Liver (tissue), 9 donors: ENCODE measurements around the gene BNC2. TPM values are rescaled to one million over a fixed set of nuclear protein-coding genes. Genes with fewer than 3 reads are reported as not detected.

Experiments used
- DNase-seq: peaks from one replicate; pipeline ENCODE4 v3.0.0-alpha.2; 2017; ENCODE audit warnings: low spot score
- H3K27ac ChIP-seq, 2 donors: one replicate each; pipeline ENCODE4 v1.7.0; 2013; ENCODE audit warnings: inconsistent platforms in 2 of 2, low read length in 2 of 2, control low read depth in 1 of 2, low read depth in 1 of 2, mild to moderate bottlenecking in 1 of 2
- H3K27me3 ChIP-seq, 4 donors: one replicate each; pipeline versions ENCODE4 v1.6.1 to v1.7.0; 2013; ENCODE audit warnings: low read length in 3 of 4, inconsistent platforms in 1 of 4, mild to moderate bottlenecking in 1 of 4, moderate library complexity in 1 of 4; ENCODE audit not compliant: control insufficient read depth in 4 of 4, insufficient read depth in 4 of 4
- H3K36me3 ChIP-seq, 4 donors: one replicate each; pipeline versions ENCODE4 v1.6.1 to v1.7.0; 2013; ENCODE audit warnings: low read length in 3 of 4, mild to moderate bottlenecking in 3 of 4, low read depth in 1 of 4, moderate library complexity in 1 of 4; ENCODE audit not compliant: control insufficient read depth in 4 of 4, insufficient read depth in 3 of 4
- H3K4me1 ChIP-seq, 4 donors: one replicate each; pipeline versions ENCODE4 v1.6.1 to v1.7.0; 2013; ENCODE audit warnings: low read length in 3 of 4, mild to moderate bottlenecking in 3 of 4, moderate library complexity in 1 of 4; ENCODE audit not compliant: control insufficient read depth in 4 of 4, insufficient read depth in 4 of 4
- H3K4me3 ChIP-seq, 3 donors: one replicate each; pipeline versions ENCODE4 v1.6.1 to v1.7.0; 2013; ENCODE audit warnings: low read length in 3 of 3, control low read depth in 1 of 3, low read depth in 1 of 3, mild to moderate bottlenecking in 1 of 3
- H3K9ac ChIP-seq, 2 donors: one replicate each; pipeline ENCODE4 v1.7.0; 2013; ENCODE audit warnings: low read length in 2 of 2, mild to moderate bottlenecking in 2 of 2, moderate library complexity in 2 of 2, control low read depth in 1 of 2, low read depth in 1 of 2
- H3K9me3 ChIP-seq, 4 donors: one replicate each; pipeline versions ENCODE4 v1.6.1 to v1.7.0; 2013; ENCODE audit warnings: low read length in 3 of 4; ENCODE audit not compliant: control insufficient read depth in 4 of 4
- EGR1 ChIP-seq, 2 donors: IDR thresholded peaks; 2 replicates each; pipeline ENCODE4 v1.6.1; 2016 to 2018; ENCODE audit warnings: antibody characterized with exemption in 2 of 2, low read depth in 2 of 2
- FOXA2 ChIP-seq: IDR thresholded peaks from 2 replicates; pipeline ENCODE4 v1.6.1; 2016; ENCODE audit warnings: antibody characterized with exemption
- GABPA ChIP-seq, 2 donors: IDR thresholded peaks in 1 of 2; conservative IDR thresholded peaks in 1 of 2; 2 replicates each; pipeline ENCODE4 v1.6.1; 2016; ENCODE audit warnings: antibody characterized with exemption in 2 of 2, mild to moderate bottlenecking in 1 of 2, moderate library complexity in 1 of 2
- HNF4G ChIP-seq: IDR thresholded peaks from 2 replicates; pipeline ENCODE4 v1.6.1; 2016; ENCODE audit warnings: antibody characterized with exemption
- JUND ChIP-seq, 2 donors: IDR thresholded peaks; 2 replicates each; pipeline ENCODE4 v1.6.1; 2016; ENCODE audit warnings: antibody characterized with exemption in 2 of 2
- NR2F2 ChIP-seq: IDR thresholded peaks from 2 replicates; pipeline ENCODE4 v1.6.1; 2016; ENCODE audit warnings: antibody characterized with exemption
- RAD21 ChIP-seq, 2 donors: IDR thresholded peaks; 2 replicates each; pipeline ENCODE4 v1.6.1; 2016; ENCODE audit warnings: antibody characterized with exemption in 2 of 2, mild to moderate bottlenecking in 2 of 2
- RXRA ChIP-seq, 2 donors: IDR thresholded peaks; 2 replicates each; pipeline ENCODE4 v1.6.1; 2017 to 2018; ENCODE audit warnings: antibody characterized with exemption in 2 of 2, mild to moderate bottlenecking in 1 of 2
- SP1 ChIP-seq: IDR thresholded peaks from 2 replicates; pipeline ENCODE4 v1.6.1; 2018; ENCODE audit warnings: antibody characterized with exemption, mild to moderate bottlenecking
- TAF1 ChIP-seq: conservative IDR thresholded peaks from 2 replicates; pipeline ENCODE4 v1.6.1; 2016; ENCODE audit warnings: antibody characterized with exemption, mild to moderate bottlenecking
- YY1 ChIP-seq: IDR thresholded peaks from 2 replicates; pipeline ENCODE4 v1.6.1; 2016; ENCODE audit warnings: antibody characterized with exemption, mild to moderate bottlenecking
- WGBS: extraction: QIAGEN DNeasy Blood & Tissue Kit; methylation state at CpG from one replicate; pipeline ENCODE4 v1.1.7; 2013; 5-methylcytosine and 5-hydroxymethylcytosine counted together
- polyA plus RNA-seq, 2 donors: library from polyadenylated mRNA; stranded (reverse) in 1 of 2; unstranded in 1 of 2; fragments of 200-250 nt in 1 of 2; fragments of >200 nt in 1 of 2; fragmentation: Nextera tagmentation in 1 of 2; extraction: Ambion mirVana in 1 of 2; gene quantifications; one replicate each; pipeline versions ENCODE4 v1.2.1 to v1.2.3, GENCODE V29; 2013 to 2015
- total RNA-seq, 2 donors: library from RNA; depleted of rRNA; stranded (reverse); fragments of >200 nt; gene quantifications; one replicate each; pipeline ENCODE4 v1.2.3, GENCODE V29; 2014
- TF ChIP-seq, protein P1 (sequence below): IDR thresholded peaks from 2 replicates; pipeline ENCODE4 v1.6.1; 2016; ENCODE audit warnings: antibody characterized with exemption, mild to moderate bottlenecking
- TF ChIP-seq, protein P2 (sequence below): IDR thresholded peaks from 2 replicates; pipeline ENCODE4 v1.6.1; 2016; ENCODE audit warnings: antibody characterized with exemption
- TF ChIP-seq, protein P3 (sequence below): IDR thresholded peaks from 2 replicates; pipeline ENCODE4 v1.6.1; 2016; ENCODE audit warnings: antibody characterized with exemption
- TF ChIP-seq, protein P4 (sequence below): fragments of 150-350 bp; IDR thresholded peaks from 2 replicates; pipeline ENCODE4 v1.5.1; 2017; ENCODE audit warnings: improper control_type of control experiment, low read depth, low read length; ENCODE audit not compliant: missing input control
- donor health status: healthy.
- donor health status: healthy.
- donor health status: healthy.
- donor health status: healthy.
- donor health status: healthy.

BNC2 gene
- total and polyA plus RNA-seq, 4 donors = 0.07 to 0.67 (median 0.08) TPM

DNA sequence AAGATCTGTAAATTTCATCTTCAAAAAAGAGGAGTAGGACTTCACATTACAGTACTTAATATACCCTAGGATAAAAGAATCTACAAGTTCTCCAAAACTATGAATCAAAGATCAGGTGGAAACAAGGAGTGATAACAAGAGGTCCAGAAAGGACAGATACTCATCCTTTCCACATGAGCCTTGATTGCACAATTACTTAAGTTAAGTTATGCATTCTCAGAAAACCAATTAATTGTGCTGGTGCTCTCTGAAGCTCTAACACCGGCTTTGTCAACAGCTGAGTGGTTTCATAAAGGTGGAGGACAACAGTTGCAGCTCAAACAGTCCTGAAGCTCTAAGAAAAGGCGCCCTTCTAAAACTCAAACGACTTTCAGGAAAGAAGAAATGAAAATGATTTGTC is 251.9 kb downstream of the BNC2 start:
- Histone ChIP-seq H3K4me1 (no peaks in the 10 kb centered on the region), H3K36me3 (no peaks in the 10 kb centered on the region), H3K27ac (no peak overlapping the region), H3K9me3 (no peaks in the 10 kb centered on the region), H3K9ac (no peak overlapping the region), H3K4me3 (no peak overlapping the region), H3K27me3 (no peaks in the 10 kb centered on the region)
- TF ChIP-seq, protein P1, sequence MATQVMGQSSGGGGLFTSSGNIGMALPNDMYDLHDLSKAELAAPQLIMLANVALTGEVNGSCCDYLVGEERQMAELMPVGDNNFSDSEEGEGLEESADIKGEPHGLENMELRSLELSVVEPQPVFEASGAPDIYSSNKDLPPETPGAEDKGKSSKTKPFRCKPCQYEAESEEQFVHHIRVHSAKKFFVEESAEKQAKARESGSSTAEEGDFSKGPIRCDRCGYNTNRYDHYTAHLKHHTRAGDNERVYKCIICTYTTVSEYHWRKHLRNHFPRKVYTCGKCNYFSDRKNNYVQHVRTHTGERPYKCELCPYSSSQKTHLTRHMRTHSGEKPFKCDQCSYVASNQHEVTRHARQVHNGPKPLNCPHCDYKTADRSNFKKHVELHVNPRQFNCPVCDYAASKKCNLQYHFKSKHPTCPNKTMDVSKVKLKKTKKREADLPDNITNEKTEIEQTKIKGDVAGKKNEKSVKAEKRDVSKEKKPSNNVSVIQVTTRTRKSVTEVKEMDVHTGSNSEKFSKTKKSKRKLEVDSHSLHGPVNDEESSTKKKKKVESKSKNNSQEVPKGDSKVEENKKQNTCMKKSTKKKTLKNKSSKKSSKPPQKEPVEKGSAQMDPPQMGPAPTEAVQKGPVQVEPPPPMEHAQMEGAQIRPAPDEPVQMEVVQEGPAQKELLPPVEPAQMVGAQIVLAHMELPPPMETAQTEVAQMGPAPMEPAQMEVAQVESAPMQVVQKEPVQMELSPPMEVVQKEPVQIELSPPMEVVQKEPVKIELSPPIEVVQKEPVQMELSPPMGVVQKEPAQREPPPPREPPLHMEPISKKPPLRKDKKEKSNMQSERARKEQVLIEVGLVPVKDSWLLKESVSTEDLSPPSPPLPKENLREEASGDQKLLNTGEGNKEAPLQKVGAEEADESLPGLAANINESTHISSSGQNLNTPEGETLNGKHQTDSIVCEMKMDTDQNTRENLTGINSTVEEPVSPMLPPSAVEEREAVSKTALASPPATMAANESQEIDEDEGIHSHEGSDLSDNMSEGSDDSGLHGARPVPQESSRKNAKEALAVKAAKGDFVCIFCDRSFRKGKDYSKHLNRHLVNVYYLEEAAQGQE = no peak
- no peak for TF ChIP-seq YY1
- WGBS = 82% methylated on average over 3 of the region's 3 CpGs
- DNase-seq = no peak

DNA sequence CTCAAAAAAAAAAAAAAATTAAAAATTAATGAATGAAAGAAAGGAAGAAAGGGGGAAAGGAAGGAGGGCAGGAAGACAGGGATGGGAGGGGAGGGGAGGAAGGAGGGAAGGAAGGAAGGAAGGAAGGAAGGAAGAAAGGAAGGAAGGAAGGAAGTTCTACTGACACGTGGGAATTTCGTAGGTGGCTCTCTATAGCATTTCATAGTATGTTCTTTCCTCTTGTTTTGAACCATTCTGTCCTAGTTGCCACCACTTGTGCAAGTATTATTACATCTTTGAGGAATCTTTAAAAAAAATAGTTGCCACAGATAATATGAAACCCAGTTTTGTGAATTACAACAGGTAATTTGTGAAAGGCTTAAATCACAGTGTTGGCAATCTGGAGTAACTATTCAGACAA is 253.8 kb downstream of the BNC2 start:
- H3K27me3 ChIP-seq = no peaks in the 10 kb centered on the region
- TF ChIP-seq YY1 (no peak), RXRA (IDR thresholded peaks at IDR 0.05) (no peak), EGR1 (IDR thresholded peaks at IDR 0.05; ENCODE audit: low read depth in 2 of 2) (no peak)
- TF ChIP-seq, protein P1 = no peak
- H3K36me3 ChIP-seq = no peaks in the 10 kb centered on the region
- 85% methylated on average over 2 of the region's 2 CpGs for WGBS
- no peak overlapping the region for H3K4me3 ChIP-seq
- H3K4me1 ChIP-seq = no peaks in the 10 kb centered on the region
- DNase-seq = no peak
- no peaks in the 10 kb centered on the region for H3K9me3 ChIP-seq
- H3K9ac ChIP-seq = no peak overlapping the region
- H3K27ac ChIP-seq = no peak overlapping the region

DNA sequence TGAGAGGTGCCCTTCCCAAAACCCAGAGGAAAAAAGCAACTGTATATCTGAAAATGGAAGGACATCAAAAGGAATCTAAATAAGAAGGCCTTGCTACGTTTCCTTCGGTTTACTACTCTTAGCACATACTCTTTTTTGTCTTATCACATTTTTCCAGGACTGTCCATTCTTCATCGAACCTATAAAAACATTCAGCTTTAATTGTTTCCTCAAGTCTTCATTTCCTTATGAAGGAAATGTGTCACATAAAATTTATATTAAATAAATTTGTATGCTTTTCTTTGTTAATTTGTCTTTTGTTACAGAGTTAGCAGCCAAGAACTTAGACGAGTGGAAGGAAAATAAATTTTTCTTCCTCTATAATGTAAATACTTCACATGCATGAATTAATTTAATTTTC is 255.0 kb downstream of the BNC2 start:
- Histone ChIP-seq H3K27ac (no peak overlapping the region), H3K9ac (no peak overlapping the region), H3K36me3 (no peaks in the 10 kb centered on the region), H3K9me3 (no peaks in the 10 kb centered on the region), H3K27me3 (no peaks in the 10 kb centered on the region), H3K4me3 (no peak overlapping the region), H3K4me1 (no peaks in the 10 kb centered on the region)
- DNase-seq = no peak
- 90% methylated on average over 4 of the region's 4 CpGs for WGBS
- TF ChIP-seq, protein P2, sequence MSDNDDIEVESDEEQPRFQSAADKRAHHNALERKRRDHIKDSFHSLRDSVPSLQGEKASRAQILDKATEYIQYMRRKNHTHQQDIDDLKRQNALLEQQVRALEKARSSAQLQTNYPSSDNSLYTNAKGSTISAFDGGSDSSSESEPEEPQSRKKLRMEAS = no peak
- TF ChIP-seq HNF4G (no peak), FOXA2 (no peak), JUND (IDR thresholded peaks at IDR 0.05) (no peak), RXRA (IDR thresholded peaks at IDR 0.05) (no peak), SP1 (no peak), GABPA (IDR thresholded peaks at IDR 0.05 in 1 of 2, conservative IDR thresholded peaks at IDR 0.05 in 1 of 2) (no peak), RAD21 (IDR thresholded peaks at IDR 0.05) (no peak), EGR1 (IDR thresholded peaks at IDR 0.05; ENCODE audit: low read depth in 2 of 2) (no peak), NR2F2 (no peak), TAF1 (no peak), YY1 (no peak)
- TF ChIP-seq, protein P1 = no peak
- TF ChIP-seq, protein P3, sequence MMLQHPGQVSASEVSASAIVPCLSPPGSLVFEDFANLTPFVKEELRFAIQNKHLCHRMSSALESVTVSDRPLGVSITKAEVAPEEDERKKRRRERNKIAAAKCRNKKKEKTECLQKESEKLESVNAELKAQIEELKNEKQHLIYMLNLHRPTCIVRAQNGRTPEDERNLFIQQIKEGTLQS = no peak
- TF ChIP-seq, protein P4, sequence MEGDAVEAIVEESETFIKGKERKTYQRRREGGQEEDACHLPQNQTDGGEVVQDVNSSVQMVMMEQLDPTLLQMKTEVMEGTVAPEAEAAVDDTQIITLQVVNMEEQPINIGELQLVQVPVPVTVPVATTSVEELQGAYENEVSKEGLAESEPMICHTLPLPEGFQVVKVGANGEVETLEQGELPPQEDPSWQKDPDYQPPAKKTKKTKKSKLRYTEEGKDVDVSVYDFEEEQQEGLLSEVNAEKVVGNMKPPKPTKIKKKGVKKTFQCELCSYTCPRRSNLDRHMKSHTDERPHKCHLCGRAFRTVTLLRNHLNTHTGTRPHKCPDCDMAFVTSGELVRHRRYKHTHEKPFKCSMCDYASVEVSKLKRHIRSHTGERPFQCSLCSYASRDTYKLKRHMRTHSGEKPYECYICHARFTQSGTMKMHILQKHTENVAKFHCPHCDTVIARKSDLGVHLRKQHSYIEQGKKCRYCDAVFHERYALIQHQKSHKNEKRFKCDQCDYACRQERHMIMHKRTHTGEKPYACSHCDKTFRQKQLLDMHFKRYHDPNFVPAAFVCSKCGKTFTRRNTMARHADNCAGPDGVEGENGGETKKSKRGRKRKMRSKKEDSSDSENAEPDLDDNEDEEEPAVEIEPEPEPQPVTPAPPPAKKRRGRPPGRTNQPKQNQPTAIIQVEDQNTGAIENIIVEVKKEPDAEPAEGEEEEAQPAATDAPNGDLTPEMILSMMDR = no peak
